HCT116 (cell line): ENCODE results near the gene TBL1X. TPM values are rescaled to one million over a fixed set of nuclear protein-coding genes. Genes with fewer than 3 reads are reported as not detected.

Experiments
- ATAC-seq: fragments of 200-7000 bp; cut with Tn5 transposase; 2 replicates; pipeline ENCODE4 v1.9.1; 2020; ENCODE audit warnings: mild to moderate bottlenecking, moderate library complexity
- BruUV-seq: library from RNA; stranded (reverse); fragments of 400-500 nt; replicated peaks from 2 replicates; lab custom pipeline; 2021; lab: Mats Ljungman, UMichigan
- CTCF ChIA-PET: fragments of 300-600 bp; sonication (Branson Sonifier 250); formaldehyde crosslinking; loops from one replicate; lab custom pipeline; 2021; ENCODE audit warnings: antibody characterized with exemption; lab: Charles Lee
- POLR2A ChIA-PET: fragments of 300-600, 350-600 bp; sonication (Branson Sonifier 250); formaldehyde crosslinking; loops from one replicate; lab custom pipeline; 2021; ENCODE audit warnings: antibody characterized with exemption; lab: Charles Lee
- RAD21 ChIA-PET, 2 experiments: fragments of 300-600 bp; sonication (Branson Sonifier 250); formaldehyde crosslinking; loops; one replicate each; lab custom pipeline; 2023; ENCODE audit warnings: low total read pairs in 2 of 2; ENCODE audit not compliant: uncharacterized antibody in 2 of 2, unreplicated experiment in 2 of 2, low non-redundant PET in 1 of 2; lab: Charles Lee
- DNase-seq: peaks from one replicate; pipeline ENCODE4 v3.0.0-alpha.2; 2010; ENCODE audit warnings: low read depth, low spot score
- H2AFZ ChIP-seq: fragments of 200-600 bp; shearing (Covaris generic), sonication (generic); 2 replicates; pipeline ENCODE4 v1.6.1; 2017; ENCODE audit warnings: low read depth, mixed run types, mixed read lengths, antibody characterized with exemption, low read length; ENCODE audit not compliant: poor library complexity, severe bottlenecking
- H3K27ac ChIP-seq: 2 replicates; pipeline ENCODE4 v1.5.1; 2012; ENCODE audit warnings: low read depth, low read length
- H3K27me3 ChIP-seq: fragments of 200-600 bp; sonication (generic); 2 replicates; pipeline ENCODE4 v1.6.1; 2016; ENCODE audit warnings: mixed run types, low read length, mixed read lengths; ENCODE audit not compliant: insufficient read depth
- H3K36me3 ChIP-seq, 2 experiments: fragments of 200-500 bp in 1 of 2; fragments of 200-600 bp in 1 of 2; sonication (Bioruptor generic) in 1 of 2; sonication (generic) in 1 of 2; 2 replicates each; pipeline versions ENCODE4 v1.5.1 to v1.6.1; 2014 to 2016; ENCODE audit warnings: low read length in 2 of 2, inconsistent platforms in 1 of 2, mixed read lengths in 1 of 2, mixed run types in 1 of 2; ENCODE audit not compliant: insufficient read depth in 2 of 2, control insufficient read depth in 1 of 2
- H3K4me1 ChIP-seq, 2 experiments: fragments of 200-600 bp in 1 of 2; sonication (generic) in 1 of 2; 2 replicates each; pipeline versions ENCODE4 v1.5.1 to v1.6.1; 2012 to 2017; ENCODE audit warnings: low read length in 2 of 2, inconsistent platforms in 1 of 2, mild to moderate bottlenecking in 1 of 2, mixed read lengths in 1 of 2, mixed run types in 1 of 2, moderate library complexity in 1 of 2; ENCODE audit not compliant: insufficient read depth in 2 of 2, control insufficient read depth in 1 of 2
- H3K4me2 ChIP-seq: fragments of 200-600 bp; sonication (generic); 2 replicates; pipeline ENCODE4 v1.6.1; 2017; ENCODE audit warnings: mixed run types, low read length, mixed read lengths
- H3K4me3 ChIP-seq, 2 experiments: fragments of 200-600 bp in 1 of 2; sonication (generic) in 1 of 2; replicated peaks in 1 of 2; 2 replicates each; pipeline ENCODE4 v1.5.1; 2011 to 2016; ENCODE audit warnings: low read length in 2 of 2, control low read depth in 1 of 2, low read depth in 1 of 2, mild to moderate bottlenecking in 1 of 2, mixed read lengths in 1 of 2, mixed run types in 1 of 2
- H3K79me2 ChIP-seq: fragments of 200-600 bp; sonication (generic); 2 replicates; pipeline ENCODE4 v1.6.1; 2017; ENCODE audit warnings: mild to moderate bottlenecking, mixed run types, low read length, moderate library complexity, mixed read lengths; ENCODE audit not compliant: insufficient read depth
- H3K9ac ChIP-seq: fragments of 200-600 bp; sonication (generic); 2 replicates; pipeline ENCODE4 v1.6.1; 2016; ENCODE audit warnings: low read length, mixed read lengths
- H3K9me2 ChIP-seq: fragments of 200-600 bp; sonication (generic), shearing (Covaris generic); 2 replicates; pipeline ENCODE4 v1.6.1; 2017; ENCODE audit warnings: mixed run types, mild to moderate bottlenecking, moderate library complexity; ENCODE audit not compliant: insufficient read depth
- H3K9me3 ChIP-seq, 2 experiments: fragments of 200-500 bp in 1 of 2; fragments of 200-600 bp in 1 of 2; sonication (Bioruptor generic) in 1 of 2; sonication (generic) in 1 of 2; 2 replicates each; pipeline ENCODE4 v1.6.1; 2014 to 2017; ENCODE audit warnings: low read length in 2 of 2, mixed read lengths in 2 of 2, inconsistent platforms in 1 of 2, low read depth in 1 of 2, mild to moderate bottlenecking in 1 of 2, mixed run types in 1 of 2, moderate library complexity in 1 of 2; ENCODE audit not compliant: control insufficient read depth in 1 of 2, insufficient read depth in 1 of 2
- H4K20me1 ChIP-seq: fragments of 200-600 bp; sonication (generic), shearing (Covaris generic); 2 replicates; pipeline ENCODE4 v1.6.1; 2017; ENCODE audit warnings: mixed run types, mild to moderate bottlenecking, moderate library complexity; ENCODE audit not compliant: insufficient read depth
- ATF3 ChIP-seq: IDR thresholded peaks from 2 replicates; pipeline ENCODE4 v1.6.1; 2012
- CEBPB ChIP-seq: IDR thresholded peaks from 2 replicates; pipeline ENCODE4 v1.6.1; 2012; ENCODE audit warnings: low read depth
- EGR1 ChIP-seq: IDR thresholded peaks from 2 replicates; pipeline ENCODE4 v1.6.1; 2012; ENCODE audit warnings: low read depth
- EZH2 ChIP-seq: fragments of 200-600 bp; sonication (generic); IDR thresholded peaks from 2 replicates; pipeline ENCODE4 v1.6.1; 2017; ENCODE audit warnings: antibody characterized with exemption, mixed run types
- FOSL1 ChIP-seq: IDR thresholded peaks from 2 replicates; pipeline ENCODE4 v1.6.1; 2012; ENCODE audit warnings: low read depth
- JUND ChIP-seq: IDR thresholded peaks from 2 replicates; pipeline ENCODE4 v1.6.1; 2012
- POLR2A ChIP-seq: IDR thresholded peaks from 2 replicates; pipeline ENCODE4 v1.7.0; 2011; ENCODE audit warnings: borderline replicate concordance; ENCODE audit not compliant: insufficient read depth, insufficient read length; ENCODE audit errors: extremely low read depth
- POLR2AphosphoS5 ChIP-seq: IDR thresholded peaks from 2 replicates; pipeline ENCODE4 v1.6.1; 2011; ENCODE audit warnings: mild to moderate bottlenecking, low read depth, low read length, moderate library complexity
- RAD21 ChIP-seq: IDR thresholded peaks from 2 replicates; pipeline ENCODE4 v1.6.1; 2012; ENCODE audit warnings: low read depth, mild to moderate bottlenecking
- SIN3A ChIP-seq: IDR thresholded peaks from 2 replicates; pipeline ENCODE4 v1.6.1; 2012; ENCODE audit warnings: low read depth
- SRF ChIP-seq: IDR thresholded peaks from 2 replicates; pipeline ENCODE4 v1.6.1; 2012; ENCODE audit warnings: low read depth
- TCF7L2 ChIP-seq: IDR thresholded peaks from 2 replicates; pipeline ENCODE4 v1.7.0; 2011; ENCODE audit warnings: borderline replicate concordance, inconsistent platforms; ENCODE audit not compliant: insufficient read depth, insufficient read length; ENCODE audit errors: extremely low read depth
- YY1 ChIP-seq: IDR thresholded peaks from 2 replicates; pipeline ENCODE4 v1.6.1; 2011; ENCODE audit warnings: low read length, low read depth, moderate library complexity, mild to moderate bottlenecking; ENCODE audit not compliant: insufficient replicate concordance; ENCODE audit errors: extremely low read depth
- ZFX ChIP-seq: fragments of 450-650 bp; IDR thresholded peaks from 2 replicates; pipeline ENCODE4 v1.6.1; 2017
- intact Hi-C: fragments of 100-400 bp; cut with micrococcal nuclease; formaldehyde crosslinking; loops from 2 replicates; pipeline ENCODE4 v1.10.0; 2022
- total RNA-seq: library from RNA; stranded (reverse); gene quantifications from one replicate; pipeline ENCODE4 v1.2.1, GENCODE V29; 2021; ENCODE audit not compliant: unreplicated experiment
- TF ChIP-seq, protein P1 (sequence below): IDR thresholded peaks from 2 replicates; pipeline ENCODE4 v1.6.1; 2011; ENCODE audit warnings: mild to moderate bottlenecking, low read length, moderate library complexity; ENCODE audit not compliant: insufficient replicate concordance; ENCODE audit errors: extremely low read depth
- TF ChIP-seq, protein P2 (sequence below): IDR thresholded peaks from 2 replicates; pipeline ENCODE4 v1.6.1; 2012; ENCODE audit warnings: low read depth
- TF ChIP-seq, protein P3 (sequence below), 3 experiments: fragments of 200-600 bp in 1 of 3; sonication (generic) in 1 of 3; IDR thresholded peaks in 2 of 3; conservative IDR thresholded peaks in 1 of 3; 2 replicates each; pipeline ENCODE4 v1.5.1; 2012 to 2017; ENCODE audit warnings: low read depth in 2 of 3, low read length in 2 of 3, antibody characterized with exemption in 1 of 3, borderline replicate concordance in 1 of 3, control low read depth in 1 of 3, mild to moderate bottlenecking in 1 of 3, mixed read lengths in 1 of 3, mixed run types in 1 of 3, moderate library complexity in 1 of 3; ENCODE audit not compliant: insufficient read depth in 1 of 3
- TF ChIP-seq, protein P4 (sequence below): IDR thresholded peaks from 2 replicates; pipeline ENCODE4 v1.6.1; 2012

Gene TBL1X
- total RNA-seq, 1 experiment from 2014 or later, result 37.8 TPM

DNA sequence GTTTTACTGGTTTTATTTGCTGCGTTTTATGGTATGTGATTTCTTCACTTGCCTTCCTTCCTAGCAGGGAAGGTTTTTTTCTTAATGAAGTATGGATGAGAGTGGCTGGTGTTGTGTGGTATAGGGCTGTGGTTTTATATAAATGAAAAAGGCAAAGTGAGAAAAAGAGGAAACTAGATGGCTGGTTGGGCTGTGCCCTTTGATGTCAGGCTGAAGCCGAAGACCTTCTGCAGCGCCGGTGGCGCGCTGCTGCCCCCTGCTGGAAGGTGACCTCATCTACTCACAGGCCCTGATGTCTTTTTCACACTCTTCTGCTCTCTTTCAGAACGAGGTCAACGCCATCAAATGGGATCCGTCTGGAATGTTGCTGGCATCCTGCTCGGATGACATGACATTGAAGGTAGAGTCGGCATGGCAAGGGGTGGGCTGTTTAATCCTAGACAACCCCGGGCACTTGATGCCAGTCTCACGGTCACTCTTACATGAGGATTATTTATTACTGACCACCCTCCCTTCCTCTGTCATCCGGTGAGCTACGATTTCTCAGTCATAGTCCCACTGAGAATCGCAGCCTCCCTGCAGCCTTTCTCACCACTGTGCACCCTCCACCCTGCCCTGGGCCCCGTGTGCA, 244.2 kb downstream of the TBL1X start:
- H3K4me2 ChIP-seq, result no peak overlapping the region
- POLR2A ChIA-PET, result no interaction called here
- TF ChIP-seq RAD21 (peak; percentile 74), SIN3A (no peak), TCF7L2 (peak; percentile 90), ZFX (no peak), CEBPB (no peak), YY1 (no peak), POLR2AphosphoS5 (no peak), ATF3 (no peak), POLR2A (no peak), SRF (no peak), EZH2 (no peak), FOSL1 (no peak), JUND (no peak), EGR1 (no peak)
- TF ChIP-seq, protein P1, sequence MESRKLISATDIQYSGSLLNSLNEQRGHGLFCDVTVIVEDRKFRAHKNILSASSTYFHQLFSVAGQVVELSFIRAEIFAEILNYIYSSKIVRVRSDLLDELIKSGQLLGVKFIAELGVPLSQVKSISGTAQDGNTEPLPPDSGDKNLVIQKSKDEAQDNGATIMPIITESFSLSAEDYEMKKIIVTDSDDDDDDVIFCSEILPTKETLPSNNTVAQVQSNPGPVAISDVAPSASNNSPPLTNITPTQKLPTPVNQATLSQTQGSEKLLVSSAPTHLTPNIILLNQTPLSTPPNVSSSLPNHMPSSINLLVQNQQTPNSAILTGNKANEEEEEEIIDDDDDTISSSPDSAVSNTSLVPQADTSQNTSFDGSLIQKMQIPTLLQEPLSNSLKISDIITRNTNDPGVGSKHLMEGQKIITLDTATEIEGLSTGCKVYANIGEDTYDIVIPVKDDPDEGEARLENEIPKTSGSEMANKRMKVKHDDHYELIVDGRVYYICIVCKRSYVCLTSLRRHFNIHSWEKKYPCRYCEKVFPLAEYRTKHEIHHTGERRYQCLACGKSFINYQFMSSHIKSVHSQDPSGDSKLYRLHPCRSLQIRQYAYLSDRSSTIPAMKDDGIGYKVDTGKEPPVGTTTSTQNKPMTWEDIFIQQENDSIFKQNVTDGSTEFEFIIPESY, result no peak
- TF ChIP-seq, protein P2, sequence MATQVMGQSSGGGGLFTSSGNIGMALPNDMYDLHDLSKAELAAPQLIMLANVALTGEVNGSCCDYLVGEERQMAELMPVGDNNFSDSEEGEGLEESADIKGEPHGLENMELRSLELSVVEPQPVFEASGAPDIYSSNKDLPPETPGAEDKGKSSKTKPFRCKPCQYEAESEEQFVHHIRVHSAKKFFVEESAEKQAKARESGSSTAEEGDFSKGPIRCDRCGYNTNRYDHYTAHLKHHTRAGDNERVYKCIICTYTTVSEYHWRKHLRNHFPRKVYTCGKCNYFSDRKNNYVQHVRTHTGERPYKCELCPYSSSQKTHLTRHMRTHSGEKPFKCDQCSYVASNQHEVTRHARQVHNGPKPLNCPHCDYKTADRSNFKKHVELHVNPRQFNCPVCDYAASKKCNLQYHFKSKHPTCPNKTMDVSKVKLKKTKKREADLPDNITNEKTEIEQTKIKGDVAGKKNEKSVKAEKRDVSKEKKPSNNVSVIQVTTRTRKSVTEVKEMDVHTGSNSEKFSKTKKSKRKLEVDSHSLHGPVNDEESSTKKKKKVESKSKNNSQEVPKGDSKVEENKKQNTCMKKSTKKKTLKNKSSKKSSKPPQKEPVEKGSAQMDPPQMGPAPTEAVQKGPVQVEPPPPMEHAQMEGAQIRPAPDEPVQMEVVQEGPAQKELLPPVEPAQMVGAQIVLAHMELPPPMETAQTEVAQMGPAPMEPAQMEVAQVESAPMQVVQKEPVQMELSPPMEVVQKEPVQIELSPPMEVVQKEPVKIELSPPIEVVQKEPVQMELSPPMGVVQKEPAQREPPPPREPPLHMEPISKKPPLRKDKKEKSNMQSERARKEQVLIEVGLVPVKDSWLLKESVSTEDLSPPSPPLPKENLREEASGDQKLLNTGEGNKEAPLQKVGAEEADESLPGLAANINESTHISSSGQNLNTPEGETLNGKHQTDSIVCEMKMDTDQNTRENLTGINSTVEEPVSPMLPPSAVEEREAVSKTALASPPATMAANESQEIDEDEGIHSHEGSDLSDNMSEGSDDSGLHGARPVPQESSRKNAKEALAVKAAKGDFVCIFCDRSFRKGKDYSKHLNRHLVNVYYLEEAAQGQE, result no peak
- TF ChIP-seq, protein P3, sequence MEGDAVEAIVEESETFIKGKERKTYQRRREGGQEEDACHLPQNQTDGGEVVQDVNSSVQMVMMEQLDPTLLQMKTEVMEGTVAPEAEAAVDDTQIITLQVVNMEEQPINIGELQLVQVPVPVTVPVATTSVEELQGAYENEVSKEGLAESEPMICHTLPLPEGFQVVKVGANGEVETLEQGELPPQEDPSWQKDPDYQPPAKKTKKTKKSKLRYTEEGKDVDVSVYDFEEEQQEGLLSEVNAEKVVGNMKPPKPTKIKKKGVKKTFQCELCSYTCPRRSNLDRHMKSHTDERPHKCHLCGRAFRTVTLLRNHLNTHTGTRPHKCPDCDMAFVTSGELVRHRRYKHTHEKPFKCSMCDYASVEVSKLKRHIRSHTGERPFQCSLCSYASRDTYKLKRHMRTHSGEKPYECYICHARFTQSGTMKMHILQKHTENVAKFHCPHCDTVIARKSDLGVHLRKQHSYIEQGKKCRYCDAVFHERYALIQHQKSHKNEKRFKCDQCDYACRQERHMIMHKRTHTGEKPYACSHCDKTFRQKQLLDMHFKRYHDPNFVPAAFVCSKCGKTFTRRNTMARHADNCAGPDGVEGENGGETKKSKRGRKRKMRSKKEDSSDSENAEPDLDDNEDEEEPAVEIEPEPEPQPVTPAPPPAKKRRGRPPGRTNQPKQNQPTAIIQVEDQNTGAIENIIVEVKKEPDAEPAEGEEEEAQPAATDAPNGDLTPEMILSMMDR (IDR thresholded peaks at IDR 0.05 in 2 of 3, conservative IDR thresholded peaks at IDR 0.05 in 1 of 3; ENCODE audit: borderline replicate concordance in 1 of 3, insufficient read depth in 1 of 3, low read depth in 2 of 3, low read length in 2 of 3), result peak; percentile 44 to 66 (median 63); a peak in 5 of 6 replicates
- TF ChIP-seq, protein P4, sequence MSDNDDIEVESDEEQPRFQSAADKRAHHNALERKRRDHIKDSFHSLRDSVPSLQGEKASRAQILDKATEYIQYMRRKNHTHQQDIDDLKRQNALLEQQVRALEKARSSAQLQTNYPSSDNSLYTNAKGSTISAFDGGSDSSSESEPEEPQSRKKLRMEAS, result no peak
- no peak overlapping the region for H3K9ac ChIP-seq
- no peak overlapping the region for H2AFZ ChIP-seq
- H3K9me3 ChIP-seq, result no peaks in the 10 kb centered on the region
- no peaks in the 10 kb centered on the region for H3K9me2 ChIP-seq
- DNase-seq, result peak; percentile 15
- no peaks in the 10 kb centered on the region for H3K79me2 ChIP-seq
- no peak overlapping the region for H3K27ac ChIP-seq
- no peaks in the 10 kb centered on the region for H3K4me1 ChIP-seq
- no peaks in the 10 kb centered on the region for H3K27me3 ChIP-seq
- CTCF ChIA-PET, result no interaction called here
- RAD21 ChIA-PET, result no interaction called here
- no TSS peak for BruUV-seq
- intact Hi-C loops, result loop anchor here (2.0 to 10.0 kb wide), 4 partner anchors 247 to 892 kb away; no protein-coding TSS in a partner anchor
- peak; percentile 86 for ATAC-seq
- peaks cover 0 to 2% of the 10 kb centered on the region in 2 experiments; a peak in 1 of 4 replicates for H3K36me3 ChIP-seq
- H4K20me1 ChIP-seq, result no peaks in the 10 kb centered on the region
- no peak overlapping the region for H3K4me3 ChIP-seq
